Measurements from ENCODE around the gene HLA-DPB1. TPM values are rescaled to one million over a fixed set of nuclear protein-coding genes. Genes with fewer than 3 reads are reported as not detected.
"Not testable (repeated sequence)": the region's sequence is repeated elsewhere in the genome, so short reads cannot be mapped to it uniquely, and the experiment has no call there.

HLA-DPB1 gene
- total RNA-seq, 1 donor from 2014 or later, result 853 TPM

- peaks cover 45% of the 10 kb centered on the region for H3K4me1 Mint-ChIP-seq
- intact Hi-C loops (cut with micrococcal nuclease), result no loop called here
- DNase-seq (no peak), ATAC-seq (ENCODE audit: low read depth) (no peak)
- H3K27ac Mint-ChIP-seq, result peak overlapping the region; percentile 67
- H3K27me3 Mint-ChIP-seq, result no peaks in the 10 kb centered on the region
- no peaks in the 10 kb centered on the region for H3K9me3 Mint-ChIP-seq
- ChIA-PET CTCF (interaction anchor here (1.1 to 14.4 kb wide), 3 partner anchors 16 to 75 kb away, joined by 3 to 240 read pairs (median 3); partner anchors contain the start of genes HLA-DOA and HLA-DPA1), POLR2A (interaction anchor here (0.6 to 28.7 kb wide), 14 partner anchors 8 to 211 kb away, joined by 3 to 2264 read pairs (median 8); partner anchors contain the start of genes HLA-DOA, HLA-DPA1, HLA-DPB1 and RGL2)
- peaks cover 53% of the 10 kb centered on the region for H3K36me3 Mint-ChIP-seq (ENCODE audit: low read depth)
- no peak for TF ChIP-seq CTCF (IDR thresholded peaks at IDR 0.05)
- H3K4me3 Mint-ChIP-seq, result no peak overlapping the region
Observed at GRCh38 chr6:33088931-33089620, 13.3 kb downstream of the HLA-DPB1 start.

- DNase-seq (no peak), ATAC-seq (ENCODE audit: low read depth) (peak; percentile 75)
- no peaks in the 10 kb centered on the region for H3K27me3 Mint-ChIP-seq
- H3K4me3 Mint-ChIP-seq, result no peak overlapping the region
- H3K9me3 Mint-ChIP-seq, result no peaks in the 10 kb centered on the region
- ChIA-PET POLR2A (interaction anchor here (1.1 kb wide), 1 partner anchor 16 kb away, joined by 3 read pairs; the partner anchor contains the start of gene HLA-DPB1), CTCF (no interaction called here)
- H3K27ac Mint-ChIP-seq, result peak overlapping the region; percentile 79
- TF ChIP-seq CTCF (IDR thresholded peaks at IDR 0.05), result no peak
- peaks cover 47% of the 10 kb centered on the region for H3K4me1 Mint-ChIP-seq
- peaks cover 25% of the 10 kb centered on the region for H3K36me3 Mint-ChIP-seq (ENCODE audit: low read depth)
- intact Hi-C loops (cut with micrococcal nuclease), result no loop called here
Observed at GRCh38 chr6:33091957-33092356, 16.2 kb downstream of the HLA-DPB1 start.

GRCh38 chr6:33092385-33092784, 16.6 kb downstream of the HLA-DPB1 start:
- intact Hi-C loops (cut with micrococcal nuclease), result no loop called here
- POLR2A ChIA-PET, result interaction anchor here (0.9 to 1.1 kb wide), 2 partner anchors 17 to 121 kb away, joined by 3 read pairs; partner anchors contain the start of gene HLA-DPB1
- H3K4me3 Mint-ChIP-seq, result no peak overlapping the region
- no peak for TF ChIP-seq CTCF (IDR thresholded peaks at IDR 0.05)
- peak overlapping the region; percentile 79 for H3K27ac Mint-ChIP-seq
- no peak for ATAC-seq (ENCODE audit: low read depth)
- H3K9me3 Mint-ChIP-seq, result no peaks in the 10 kb centered on the region
- no peak for DNase-seq
- CTCF ChIA-PET, result no interaction called here
- no peaks in the 10 kb centered on the region for H3K27me3 Mint-ChIP-seq
- peaks cover 20% of the 10 kb centered on the region for H3K36me3 Mint-ChIP-seq (ENCODE audit: low read depth)
- H3K4me1 Mint-ChIP-seq, result peaks cover 47% of the 10 kb centered on the region

GRCh38 chr6:33093855-33094254, 18.1 kb downstream of the HLA-DPB1 start:
- H3K36me3 Mint-ChIP-seq (ENCODE audit: low read depth), result peaks cover 8% of the 10 kb centered on the region
- ATAC-seq (ENCODE audit: low read depth), result peak; percentile 76
- H3K4me1 Mint-ChIP-seq, result peaks cover 42% of the 10 kb centered on the region
- ChIA-PET CTCF (interaction anchor here (1.6 kb wide), 1 partner anchor 54 kb away, joined by 4 read pairs; no protein-coding TSS in a partner anchor), POLR2A (interaction anchor here (0.5 to 1.0 kb wide), 2 partner anchors 80 to 1468 kb away, joined by 3 to 4 read pairs; no protein-coding TSS in a partner anchor)
- H3K27me3 Mint-ChIP-seq, result peaks cover 2% of the 10 kb centered on the region
- no peak for DNase-seq
- no peak for TF ChIP-seq CTCF (IDR thresholded peaks at IDR 0.05)
- peak overlapping the region; percentile 56 for H3K27ac Mint-ChIP-seq
- peak overlapping the region; percentile 54 for H3K4me3 Mint-ChIP-seq
- intact Hi-C loops (cut with micrococcal nuclease), result no loop called here
- peaks cover 7% of the 10 kb centered on the region for H3K9me3 Mint-ChIP-seq

- Mint-ChIP-seq H3K4me3 (no peak overlapping the region), H3K9me3 (peaks cover 24% of the 10 kb centered on the region), H3K27me3 (peaks cover 2% of the 10 kb centered on the region), H3K27ac (no peak overlapping the region), H3K4me1 (peaks cover 37% of the 10 kb centered on the region), H3K36me3 (ENCODE audit: low read depth) (peaks cover 8% of the 10 kb centered on the region)
- ATAC-seq (ENCODE audit: low read depth), result no peak
- intact Hi-C loops (cut with micrococcal nuclease), result no loop called here
- POLR2A ChIA-PET, result no interaction called here
- no peak for TF ChIP-seq CTCF (IDR thresholded peaks at IDR 0.05)
- CTCF ChIA-PET, result no interaction called here
- DNase-seq, result no peak
Observed at GRCh38 chr6:33095681-33096080, 19.9 kb downstream of the HLA-DPB1 start.

- H3K36me3 Mint-ChIP-seq (ENCODE audit: low read depth); POLR2A ChIA-PET; intact Hi-C loops (cut with micrococcal nuclease); ATAC-seq (ENCODE audit: low read depth); H3K27me3 Mint-ChIP-seq; H3K27ac Mint-ChIP-seq; CTCF ChIA-PET; H3K4me3 Mint-ChIP-seq; DNase-seq; H3K4me1 Mint-ChIP-seq: not testable (repeated sequence)
- peaks cover 43% of the 10 kb centered on the region for H3K9me3 Mint-ChIP-seq
Observed at GRCh38 chr6:33101121-33101737, 25.4 kb downstream of the HLA-DPB1 start.
